ENCODE data around the gene IL22RA1.

IL22RA1 gene

DNA sequence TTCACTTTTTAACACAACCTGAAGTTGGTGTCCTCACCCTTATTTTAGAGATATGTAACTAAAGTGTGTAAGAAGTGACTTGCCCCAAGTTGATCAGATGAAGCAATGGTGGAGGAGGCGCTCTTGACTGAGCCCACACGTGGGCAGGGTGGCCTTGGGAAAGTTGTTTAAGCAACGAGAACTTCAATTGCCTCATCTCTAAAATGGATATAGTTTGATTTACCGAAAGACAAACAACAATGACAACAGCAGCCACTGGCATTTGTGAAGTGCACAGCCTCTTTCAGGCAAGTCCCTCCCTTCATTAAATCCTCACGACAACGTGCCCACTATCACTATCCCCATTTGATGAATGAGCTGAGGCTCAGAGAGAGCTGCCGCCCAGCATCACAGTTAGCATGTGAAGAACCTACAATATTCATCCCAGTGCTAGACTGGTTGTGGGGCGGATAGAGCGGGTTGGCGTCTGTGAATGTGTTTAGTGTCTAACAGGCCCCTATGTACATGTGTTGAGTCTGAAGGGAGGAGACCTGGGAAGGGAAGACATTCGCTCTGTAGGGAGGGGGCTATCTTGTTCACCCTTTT is 3.0 kb downstream of the IL22RA1 start:
- in situ Hi-C loops (cut with HindIII; ENCODE audit: low sequenced_read_pairs), result no loop called here

DNA sequence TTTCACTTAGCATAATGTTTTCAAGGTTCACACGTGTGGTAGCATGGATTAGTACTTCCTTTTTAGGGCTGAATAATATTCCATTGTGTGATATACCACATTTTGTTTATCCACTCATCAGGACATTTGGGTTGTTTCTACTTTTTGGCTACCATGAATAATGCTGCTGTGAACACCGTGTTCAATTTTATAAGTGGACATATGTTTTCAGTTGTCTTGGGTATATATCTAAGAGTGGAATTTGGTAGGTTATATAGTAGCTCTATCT is 3.8 kb downstream of the IL22RA1 start:
- in situ Hi-C loops (cut with HindIII; ENCODE audit: low sequenced_read_pairs), result no loop called here

DNA sequence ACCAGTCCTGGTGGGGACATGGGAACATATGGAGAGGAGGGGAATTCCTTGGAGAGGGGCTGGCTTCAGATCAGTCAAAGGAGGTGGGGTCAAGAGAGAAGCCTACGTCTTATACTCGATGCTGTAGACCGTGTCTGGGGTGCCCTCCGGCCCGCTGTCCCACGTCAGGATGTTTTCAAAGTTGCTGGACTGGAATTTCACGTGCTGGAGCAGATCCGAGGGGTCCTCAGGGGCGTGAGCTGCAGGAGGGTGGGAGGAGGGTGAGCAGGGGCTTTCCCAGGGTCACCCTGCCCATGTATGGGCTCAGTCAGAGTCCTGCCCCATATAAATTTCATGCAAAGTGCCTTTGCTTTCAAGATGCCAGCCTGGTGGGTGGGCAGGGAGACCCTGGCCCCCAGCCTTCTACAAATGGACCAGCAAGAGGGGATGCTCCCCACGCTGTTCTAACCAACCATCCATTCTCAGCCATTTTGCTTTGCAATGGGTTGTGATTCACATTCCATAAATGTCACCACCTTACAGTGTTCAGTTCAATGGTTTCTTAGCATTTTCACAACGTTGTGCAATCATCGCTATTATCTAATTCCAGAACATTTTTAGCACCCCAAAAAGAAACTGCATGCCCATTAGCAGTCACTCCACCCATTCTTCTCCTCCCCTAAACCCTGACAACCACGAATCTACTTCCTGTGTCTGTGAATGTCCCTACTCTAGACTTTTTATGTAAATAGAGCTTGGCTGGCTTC is 4.3 kb downstream of the IL22RA1 start:
- in situ Hi-C loops (cut with HindIII; ENCODE audit: low sequenced_read_pairs), result no loop called here

DNA sequence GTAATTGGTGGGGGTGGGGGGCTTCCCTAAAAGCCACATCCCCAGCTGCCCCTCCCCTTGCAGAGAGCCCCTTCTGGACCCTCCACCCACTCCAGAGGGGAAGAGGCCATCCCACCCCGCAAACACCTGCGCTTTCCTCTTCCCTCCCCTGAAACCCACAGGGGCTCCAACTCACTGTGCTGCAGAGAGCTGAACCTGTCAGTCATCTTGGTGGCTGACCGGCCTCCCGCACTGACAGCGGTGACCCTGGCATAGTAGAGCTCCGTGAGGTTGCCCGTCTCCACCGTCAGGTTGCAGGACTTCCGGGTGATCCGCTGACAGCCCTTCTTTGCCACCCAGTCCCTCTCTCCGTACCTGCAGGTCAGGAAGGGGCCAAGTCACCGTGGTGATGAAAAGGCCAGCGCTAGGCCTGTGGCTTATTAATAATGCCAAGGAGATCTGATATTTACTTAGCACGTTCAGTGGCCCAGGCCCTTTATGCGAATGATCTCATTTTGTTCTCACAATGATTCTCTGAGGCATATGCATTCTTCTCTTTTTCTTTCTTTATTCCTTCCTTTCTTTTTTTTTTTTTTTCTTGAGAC is 5.9 kb downstream of the IL22RA1 start:
- in situ Hi-C loops (cut with HindIII; ENCODE audit: low sequenced_read_pairs), result no loop called here

DNA sequence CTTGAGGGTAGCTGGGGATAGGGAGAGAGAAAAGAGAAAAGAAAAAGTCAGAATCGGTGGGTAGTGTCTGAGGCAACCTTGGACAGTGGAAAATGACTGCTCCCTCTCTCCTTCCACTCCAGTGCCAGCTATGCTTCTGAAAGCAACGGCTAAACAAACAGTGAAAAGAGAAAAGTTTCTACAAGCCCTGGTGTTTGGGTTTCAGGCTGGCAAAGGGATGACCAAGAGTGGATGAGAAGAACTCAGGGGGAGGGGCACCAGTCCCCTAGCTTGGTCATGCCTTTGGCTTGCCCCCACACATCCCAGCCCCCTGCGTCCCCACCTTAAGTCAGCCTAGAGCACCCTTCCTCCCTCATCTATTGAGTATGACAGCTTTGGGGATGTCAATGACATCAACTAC is 8.6 kb downstream of the IL22RA1 start:
- in situ Hi-C loops (cut with HindIII; ENCODE audit: low sequenced_read_pairs), result no loop called here

DNA sequence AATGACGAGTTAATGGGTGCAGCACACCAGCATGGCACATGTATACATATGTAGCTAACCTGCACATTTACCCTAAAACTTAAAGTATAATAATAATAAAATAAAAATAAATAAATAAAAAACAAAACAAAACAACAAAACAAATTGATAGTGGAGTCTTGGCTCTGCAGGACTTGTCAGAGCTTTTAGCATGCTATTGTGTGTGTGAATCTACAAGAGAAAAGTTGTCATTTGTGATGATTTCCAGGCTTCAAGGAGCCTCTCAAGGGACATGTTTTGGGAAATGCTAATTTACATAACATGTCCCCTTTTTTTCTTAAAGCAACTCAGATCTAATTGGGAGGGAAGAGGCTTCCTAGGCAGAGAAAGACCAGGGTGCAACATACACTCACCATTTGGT is 9.1 kb downstream of the IL22RA1 start:
- in situ Hi-C loops (cut with HindIII; ENCODE audit: low sequenced_read_pairs), result no loop called here

DNA sequence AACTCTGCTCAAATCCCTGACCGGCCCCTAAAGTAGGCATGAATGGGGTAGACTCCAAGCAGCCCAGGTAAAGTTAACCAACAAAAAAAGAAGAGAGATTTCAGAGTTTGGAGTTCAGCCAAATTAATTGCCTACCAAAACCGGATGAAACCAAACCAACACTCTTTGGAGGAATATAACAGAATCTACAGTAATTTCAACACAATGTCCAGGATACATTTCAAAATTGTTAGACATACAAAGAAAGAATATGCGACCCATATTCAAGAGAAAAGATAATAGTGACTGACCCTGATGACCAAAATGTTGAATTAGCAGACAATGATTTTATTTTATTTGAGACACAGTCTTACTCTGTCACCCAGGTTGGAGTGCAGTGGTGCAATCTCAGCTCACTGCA is 12.6 kb downstream of the IL22RA1 start:
- in situ Hi-C loops (cut with HindIII; ENCODE audit: low sequenced_read_pairs), result no loop called here

DNA sequence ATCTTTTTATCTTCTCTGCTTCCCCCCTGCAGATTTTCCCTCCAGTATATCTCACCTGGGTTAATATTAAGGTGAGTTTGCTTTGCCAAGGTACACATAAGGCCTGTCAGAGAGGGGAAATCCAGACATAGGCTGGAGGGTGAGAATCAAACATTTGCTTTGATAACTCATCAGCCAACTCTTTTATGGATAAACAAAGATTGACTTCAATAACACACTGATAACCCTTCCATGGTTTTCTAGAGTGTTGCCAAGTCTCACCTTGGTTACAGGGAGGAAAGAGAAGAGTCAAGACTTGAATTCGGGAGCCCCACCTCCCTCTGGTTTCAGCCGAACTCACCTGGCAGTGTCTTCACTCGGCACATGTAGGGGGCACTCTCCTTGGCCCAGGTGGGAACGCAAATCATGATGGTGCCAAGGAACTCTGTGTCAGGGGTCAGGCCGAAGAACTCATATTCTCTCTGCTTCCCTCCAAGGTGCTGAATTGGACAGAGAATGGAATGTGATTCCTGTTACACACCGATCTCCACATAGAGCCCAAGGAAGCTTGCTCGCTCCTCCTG is 15.1 kb downstream of the IL22RA1 start:
- in situ Hi-C loops (cut with HindIII; ENCODE audit: low sequenced_read_pairs), result no loop called here

DNA sequence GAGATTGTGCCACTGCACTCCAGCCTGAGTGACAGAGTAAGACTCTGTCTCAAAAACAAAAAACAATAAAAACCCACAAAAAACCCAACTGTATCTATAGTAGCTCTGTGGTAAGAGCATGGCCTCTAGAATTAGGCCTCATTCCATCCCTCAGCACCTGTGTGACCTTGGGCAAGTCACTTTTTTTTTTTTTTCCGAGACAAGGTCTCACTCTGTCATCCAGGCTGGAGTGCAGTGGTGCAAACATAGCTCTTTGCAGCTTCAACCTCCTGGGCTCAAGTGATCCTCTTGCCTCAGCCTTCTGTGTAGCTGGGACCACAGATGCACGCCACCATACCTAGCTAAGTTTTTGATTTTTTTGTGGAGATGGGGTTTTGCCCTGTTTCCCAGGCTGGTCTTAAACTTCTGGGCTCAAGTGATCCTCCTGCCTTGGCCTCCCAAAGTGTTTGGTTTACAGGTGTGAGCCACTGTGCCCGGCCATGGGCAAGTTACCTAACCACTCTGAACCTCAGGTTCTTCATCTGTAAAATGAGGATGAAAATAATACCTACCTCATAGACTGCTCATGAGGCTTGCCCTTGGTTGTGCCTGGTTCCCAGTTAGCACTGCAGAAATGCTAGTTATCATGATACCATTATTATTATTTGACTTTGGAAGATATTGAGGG is 15.7 kb downstream of the IL22RA1 start:
- in situ Hi-C loops (cut with HindIII; ENCODE audit: low sequenced_read_pairs), result no loop called here

DNA sequence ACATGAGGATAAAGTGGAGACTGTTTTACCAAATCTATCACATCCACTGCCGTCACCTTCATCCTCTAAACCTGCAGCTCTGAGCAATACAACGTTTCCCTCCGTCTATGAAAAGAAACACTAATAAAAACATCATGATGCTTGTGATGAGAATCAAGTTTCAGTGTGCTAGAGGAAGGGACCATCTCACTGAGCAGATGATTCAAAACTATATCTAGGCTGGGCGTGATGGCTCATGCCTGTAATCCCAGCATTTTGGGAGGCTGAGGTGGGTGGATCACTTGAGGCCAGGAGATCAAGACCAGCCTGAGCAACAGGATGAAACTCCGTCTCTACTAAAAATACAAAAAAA is 16.3 kb downstream of the IL22RA1 start:
- in situ Hi-C loops (cut with HindIII; ENCODE audit: low sequenced_read_pairs), result no loop called here

DNA sequence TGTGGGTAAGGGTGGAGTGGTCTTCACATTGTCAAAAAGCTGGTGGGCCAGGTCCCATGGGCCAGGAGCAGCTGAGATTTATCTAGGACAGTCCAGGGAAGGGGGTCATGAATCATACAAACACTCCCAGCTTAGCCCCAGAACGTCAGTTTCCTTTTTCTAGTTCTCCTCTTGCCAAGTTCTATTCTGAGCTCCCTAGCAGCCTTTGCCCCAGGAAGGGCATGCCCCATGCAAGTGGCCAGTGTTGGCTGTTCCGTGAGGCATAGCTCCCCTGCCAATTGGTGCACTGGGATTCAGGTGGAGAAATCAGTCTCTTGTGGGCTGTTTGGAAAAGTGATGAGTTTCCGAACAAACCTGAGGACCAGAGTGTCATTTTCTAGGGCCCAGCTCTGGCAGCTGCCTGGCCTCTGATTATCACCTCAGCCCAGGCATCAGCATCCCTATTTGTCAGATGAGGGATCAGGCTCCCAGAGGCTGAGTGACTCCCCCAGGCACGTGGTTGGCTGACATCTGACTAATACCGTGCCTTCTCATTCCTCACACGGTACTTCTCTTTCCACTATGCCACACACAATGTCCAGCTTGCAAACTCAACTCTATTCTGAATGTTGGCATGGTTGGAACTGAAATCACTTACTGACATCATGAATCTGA is 16.8 kb downstream of the IL22RA1 start:
- in situ Hi-C loops (cut with HindIII; ENCODE audit: low sequenced_read_pairs), result no loop called here

DNA sequence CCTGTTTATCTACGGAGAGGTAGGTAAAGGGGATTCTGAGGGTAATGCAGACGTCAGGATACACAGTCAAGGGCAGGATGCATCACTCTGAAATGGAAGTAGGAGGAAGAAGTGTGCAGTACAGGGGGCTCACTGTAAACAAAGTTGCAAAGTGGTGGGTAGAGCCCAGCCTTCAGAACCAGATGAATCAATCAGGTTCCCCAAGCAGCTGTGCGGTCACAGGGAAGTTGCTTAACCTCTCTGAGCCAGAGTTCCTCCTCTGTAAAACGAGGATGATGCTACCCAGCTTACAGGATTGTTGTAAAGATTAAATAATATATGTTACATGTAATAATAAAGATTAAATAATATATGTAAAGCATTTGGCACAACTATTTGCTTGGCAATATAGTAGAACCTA is 17.5 kb downstream of the IL22RA1 start:
- in situ Hi-C loops (cut with HindIII; ENCODE audit: low sequenced_read_pairs), result no loop called here

DNA sequence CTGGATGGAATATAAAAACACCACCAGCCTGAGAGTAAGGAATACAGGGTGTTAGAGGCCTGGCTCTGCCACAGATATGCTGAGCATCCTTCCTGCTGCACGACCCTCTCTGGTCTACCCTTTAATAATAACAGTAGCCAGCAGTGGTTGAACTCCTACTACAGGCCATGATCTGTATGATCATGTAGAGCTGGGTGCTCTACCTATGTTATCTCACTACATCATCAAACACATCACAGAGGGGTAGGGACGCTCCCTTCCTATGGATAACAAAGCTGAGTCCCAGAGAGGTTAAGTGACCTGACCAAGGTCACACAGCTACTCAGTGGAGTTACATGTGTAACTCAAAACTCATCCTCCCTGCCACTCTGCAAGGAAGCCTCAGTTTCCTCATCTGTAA is 18.0 kb downstream of the IL22RA1 start:
- in situ Hi-C loops (cut with HindIII; ENCODE audit: low sequenced_read_pairs), result no loop called here

DNA sequence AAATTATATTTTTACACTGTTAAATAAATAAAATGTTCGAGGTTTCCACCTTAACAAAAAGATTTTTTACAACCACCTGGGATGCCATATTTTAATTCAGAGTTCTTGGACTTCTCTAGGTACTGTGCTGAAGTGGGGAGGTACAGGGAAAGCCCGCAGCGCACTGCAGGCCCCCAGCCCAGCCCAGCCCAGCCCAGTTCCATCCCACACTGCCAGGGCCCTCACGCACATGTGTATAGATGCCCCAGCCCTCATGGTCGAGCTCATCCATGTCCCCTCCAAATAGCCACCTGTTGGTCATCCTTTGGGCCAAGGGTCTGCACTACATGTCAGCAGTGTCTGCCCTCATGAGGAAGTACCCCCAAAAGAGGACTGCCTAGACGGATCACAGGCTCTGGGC is 19.3 kb downstream of the IL22RA1 start:
- in situ Hi-C loops (cut with HindIII; ENCODE audit: low sequenced_read_pairs), result no loop called here

DNA sequence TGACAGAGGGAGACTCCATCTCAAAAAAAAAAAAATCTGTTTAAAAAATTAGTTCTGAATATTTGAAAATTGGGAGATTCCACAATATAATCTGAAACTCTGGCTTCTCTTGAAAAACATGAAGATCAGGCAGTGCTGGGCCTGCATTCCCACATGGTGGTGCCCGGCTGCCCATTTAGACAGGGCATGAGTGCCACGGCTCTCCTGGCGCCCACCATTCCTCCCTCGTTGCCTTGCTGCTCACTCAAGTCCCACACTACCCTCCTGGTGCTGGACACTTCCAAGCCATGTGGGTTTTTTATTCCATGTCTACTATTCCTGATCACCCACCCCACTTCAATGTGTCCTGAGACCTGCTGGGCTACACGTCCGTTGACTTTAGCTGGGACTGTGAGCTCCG is 20.2 kb downstream of the IL22RA1 start:
- in situ Hi-C loops (cut with HindIII; ENCODE audit: low sequenced_read_pairs), result no loop called here

DNA sequence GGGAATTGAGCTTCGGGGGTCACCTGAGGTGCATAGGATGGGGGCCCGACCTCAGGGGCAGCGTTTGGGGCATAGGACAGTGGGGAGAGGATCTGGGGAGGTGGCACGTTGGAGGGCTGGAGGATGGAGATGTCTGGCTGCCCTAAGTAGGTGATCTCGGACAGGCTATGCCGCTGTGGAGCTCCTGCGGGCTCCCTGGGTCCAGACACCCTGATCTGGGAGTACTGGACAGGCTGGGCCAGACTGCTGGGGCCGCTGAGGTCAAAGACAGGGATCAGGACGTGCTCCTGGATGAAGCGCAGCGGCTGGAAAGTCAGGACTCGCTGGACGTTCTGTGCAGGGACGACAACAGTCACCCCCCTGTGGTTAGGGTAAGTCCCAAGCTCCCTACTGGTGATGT is 21.5 kb downstream of the IL22RA1 start:
- in situ Hi-C loops (cut with HindIII; ENCODE audit: low sequenced_read_pairs), result no loop called here

DNA sequence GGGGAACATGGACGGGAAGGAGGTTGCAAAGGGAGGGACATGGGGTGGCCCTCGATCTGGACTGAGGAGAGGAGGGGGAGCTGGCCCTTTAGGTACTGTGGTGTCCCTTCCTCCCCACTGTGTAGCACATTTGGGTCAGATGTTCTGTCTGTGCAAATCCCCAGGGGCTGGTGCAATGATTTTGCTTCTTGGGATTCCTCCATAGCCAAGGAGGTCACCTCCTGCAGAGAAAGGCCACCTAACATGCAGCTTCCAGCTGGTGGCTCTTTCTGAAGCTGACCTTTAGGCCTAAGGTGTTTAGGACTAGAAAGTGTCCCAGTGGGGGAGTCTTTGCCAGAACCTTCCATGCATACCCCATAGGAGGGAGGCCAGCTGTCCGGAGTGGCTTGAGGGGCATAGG is 22.0 kb downstream of the IL22RA1 start:
- in situ Hi-C loops (cut with HindIII; ENCODE audit: low sequenced_read_pairs), result no loop called here

DNA sequence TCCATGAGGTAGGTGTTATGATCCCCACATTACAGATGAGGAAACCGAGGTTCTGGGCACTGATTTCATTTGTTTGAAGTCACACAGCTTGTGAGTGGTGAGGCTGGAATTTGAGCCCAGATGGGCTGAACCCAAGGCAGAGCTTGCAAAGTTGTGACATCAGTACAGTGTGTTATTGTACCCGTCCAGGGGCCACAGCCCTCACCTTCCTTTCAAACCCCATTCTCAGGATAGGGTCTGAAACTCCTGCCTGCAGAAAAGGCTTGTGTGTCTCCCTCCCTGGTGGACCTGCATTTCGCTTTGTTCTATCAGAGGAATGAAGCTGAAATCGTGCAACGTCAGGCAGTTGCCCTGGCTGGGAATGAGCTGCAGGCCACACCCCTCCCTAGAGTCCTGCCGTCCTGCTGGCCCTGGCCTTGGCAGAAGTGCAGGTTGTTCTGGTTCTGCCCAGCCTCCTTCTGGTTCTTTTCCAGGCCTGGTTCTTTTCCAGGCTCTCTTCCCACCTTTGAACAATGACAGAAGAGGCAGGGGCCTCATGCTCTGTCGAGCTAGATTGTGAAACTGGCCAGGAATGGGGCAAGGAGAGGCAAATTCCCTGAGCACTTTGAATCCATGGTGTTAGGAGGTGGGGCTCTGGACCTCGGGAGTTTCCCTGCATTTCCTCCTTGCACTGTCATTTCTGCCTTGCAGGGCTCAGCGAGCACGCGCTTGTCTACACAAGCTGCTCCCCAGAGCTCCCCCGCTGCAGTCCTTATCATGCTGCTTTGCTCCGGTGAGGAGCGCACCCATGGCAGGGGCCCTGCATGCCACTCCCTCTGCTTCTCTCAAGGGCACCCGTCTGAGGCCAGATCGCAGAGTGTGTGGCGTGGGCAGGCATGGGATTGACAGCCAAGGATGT is 22.8 kb downstream of the IL22RA1 start:
- in situ Hi-C loops (cut with HindIII; ENCODE audit: low sequenced_read_pairs), result no loop called here

DNA sequence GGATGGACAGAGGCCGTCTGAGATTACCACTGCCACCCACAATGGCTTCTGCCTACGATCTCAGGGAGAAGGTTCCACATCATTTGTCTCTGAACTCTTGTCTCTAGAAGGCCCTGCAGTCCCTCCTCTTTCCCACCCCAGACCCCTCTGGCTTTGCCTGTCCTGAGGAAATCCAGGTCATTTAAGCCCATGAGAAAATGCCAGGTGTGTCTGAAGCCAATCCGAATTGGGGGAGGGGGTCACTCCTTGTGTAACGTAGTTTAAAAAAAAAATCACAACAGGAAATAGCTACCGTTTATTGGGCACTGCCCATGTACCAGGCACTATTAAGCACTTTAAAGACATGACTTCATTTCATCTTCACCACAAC is 23.5 kb downstream of the IL22RA1 start:
- in situ Hi-C loops (cut with HindIII; ENCODE audit: low sequenced_read_pairs), result no loop called here

DNA sequence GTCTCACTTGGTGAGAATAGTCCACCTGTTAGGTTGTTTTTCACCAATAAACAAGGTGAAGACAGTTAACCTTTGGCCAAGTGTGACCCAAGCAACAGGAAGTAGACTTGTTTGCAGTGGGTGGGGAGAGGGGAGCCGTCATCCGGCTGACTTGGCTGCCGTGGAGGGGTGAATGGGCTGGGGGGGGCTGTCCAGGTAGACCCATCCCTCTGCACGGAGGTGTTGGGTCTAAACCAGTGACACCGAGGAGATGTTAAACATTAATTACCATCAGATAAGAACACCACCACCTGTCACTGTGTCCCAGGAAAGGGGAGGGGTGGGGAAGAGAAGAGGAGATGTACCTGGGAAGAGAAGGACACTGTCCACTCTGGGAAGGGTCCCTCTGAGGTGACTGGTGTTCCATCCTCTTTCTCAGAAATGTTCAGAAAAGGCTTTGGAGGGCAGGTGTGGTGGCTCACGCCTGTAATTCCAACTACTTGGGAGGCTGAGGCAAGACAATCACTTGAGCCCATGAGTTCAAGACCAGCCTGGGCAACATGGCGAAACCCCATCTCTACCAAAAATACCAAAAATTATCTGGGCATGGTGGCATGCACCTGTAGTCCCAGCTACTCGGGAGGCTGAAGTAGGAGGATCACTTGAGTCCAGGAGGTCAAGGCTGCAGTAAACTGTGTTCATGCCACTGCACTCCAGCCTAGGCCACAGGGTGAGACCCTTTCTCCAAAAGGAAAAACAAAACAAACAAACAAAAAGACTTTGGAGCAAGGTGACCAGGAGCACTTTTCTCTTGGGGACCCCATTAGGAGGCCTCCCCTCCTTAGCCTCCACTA is 24.3 kb downstream of the IL22RA1 start:
- in situ Hi-C loops (cut with HindIII; ENCODE audit: low sequenced_read_pairs), result no loop called here

Data from DLD1 (cell line).